ENCODE measurements around the gene TMSB4X. TPM values are rescaled to one million over a fixed set of nuclear protein-coding genes. Genes with fewer than 3 reads are reported as not detected.

Gene TMSB4X
- total and polyA plus RNA-seq, 2 of the 8 experiments (the other 6 are each of a cell fraction or from before 2014, with no cell fraction given), result 2,063 to 2,112 TPM

DNA sequence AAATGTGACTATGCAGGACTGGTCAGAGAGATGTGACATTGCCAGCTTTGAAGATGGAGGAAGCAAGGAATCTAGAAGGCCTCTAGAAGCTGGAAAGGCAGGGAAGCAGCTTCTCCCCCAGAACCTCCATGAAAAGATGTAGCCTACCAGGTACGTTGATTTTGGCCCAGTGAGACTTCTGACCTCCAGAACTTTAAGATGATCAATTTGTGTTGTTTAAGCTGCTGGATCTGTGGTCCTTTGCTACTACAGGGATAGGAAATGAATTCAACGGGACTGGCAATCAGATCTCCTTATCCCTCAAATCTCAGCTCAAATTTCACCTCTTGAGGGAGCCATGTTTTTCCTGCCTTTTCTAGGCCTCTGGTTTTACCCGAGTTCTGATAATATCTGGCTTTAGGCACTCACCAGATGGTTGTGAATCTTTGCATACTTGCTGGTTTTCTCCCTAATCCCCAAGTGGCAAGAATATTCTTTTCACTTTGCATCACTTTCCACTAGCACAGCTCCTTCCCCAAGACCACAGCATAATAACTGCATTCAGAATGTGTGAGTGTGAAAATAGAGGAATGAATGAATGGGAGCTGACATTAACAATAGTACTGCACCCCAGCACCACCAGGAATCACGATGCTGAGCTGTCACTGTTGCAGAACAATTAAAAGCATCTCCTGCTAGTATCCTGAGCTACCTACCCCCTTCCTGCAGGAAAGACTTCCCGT is 25.5 kb upstream of the TMSB4X start:
- Histone ChIP-seq H4K8ac (ENCODE audit: extremely low read depth, insufficient read depth, low read length) (no peak overlapping the region), H3K79me2 (ENCODE audit: control insufficient read depth in 1 of 2, insufficient read depth in 2 of 2, low read length in 2 of 2) (no peaks in the 10 kb centered on the region), H3K56ac (replicated peaks; ENCODE audit: insufficient read length, low read depth, low read length) (no peak overlapping the region), H3K27ac (ENCODE audit: low read depth, low read length) (no peak overlapping the region), H3K36me3 (ENCODE audit: control insufficient read depth in 2 of 4, insufficient read depth in 4 of 4, low read length in 3 of 4) (no peaks in the 10 kb centered on the region), H3K9me3 (ENCODE audit: insufficient read depth in 2 of 2, low read depth in 1 of 2, low read length in 1 of 2) (no peaks in the 10 kb centered on the region), H4K91ac (replicated peaks; ENCODE audit: insufficient read length, low read length) (no peak overlapping the region), H2BK20ac (ENCODE audit: low read length) (no peak overlapping the region), H2AK5ac (ENCODE audit: low read depth, low read length) (no peak overlapping the region), H3K4ac (replicated peaks; ENCODE audit: insufficient read length, low read depth, low read length) (no peak overlapping the region), H2BK120ac (replicated peaks; ENCODE audit: low read depth, low read length) (no peak overlapping the region), H2BK15ac (ENCODE audit: low read length) (no peak overlapping the region), H3K79me1 (ENCODE audit: low read depth, low read length) (no peaks in the 10 kb centered on the region), H2BK5ac (ENCODE audit: low read depth, low read length) (no peak overlapping the region), H3K4me3 (ENCODE audit: extremely low read depth in 1 of 4, insufficient read depth in 2 of 4, low read depth in 3 of 4, low read length in 4 of 4) (no peak overlapping the region), H3K23ac (ENCODE audit: insufficient read length) (no peak overlapping the region), H4K5ac (ENCODE audit: insufficient read length, low read depth, low read length) (no peak overlapping the region), H3K23me2 (ENCODE audit: low read depth, low read length) (no peaks in the 10 kb centered on the region), H3K4me2 (ENCODE audit: insufficient read depth in 1 of 2, low read depth in 2 of 2, low read length in 2 of 2) (no peak overlapping the region), H3K14ac (ENCODE audit: insufficient read length) (no peak overlapping the region), H3K18ac (ENCODE audit: extremely low read depth, low read length) (no peak overlapping the region), H2BK12ac (ENCODE audit: low read depth, low read length) (no peak overlapping the region), H3K4me1 (replicated peaks in 1 of 4; ENCODE audit: control insufficient read depth in 3 of 4, insufficient read depth in 4 of 4, low read length in 3 of 4) (peaks cover 0 to 7% (median 5%) of the 10 kb centered on the region in 4 experiments; a peak in 5 of 7 replicates), H4K20me1 (replicated peaks in 1 of 2; ENCODE audit: control insufficient read depth in 1 of 2, insufficient read depth in 2 of 2, low read length in 2 of 2) (no peaks in the 10 kb centered on the region), H3K9ac (replicated peaks in 1 of 4; ENCODE audit: extremely low read depth in 1 of 4, low read depth in 3 of 4, low read length in 3 of 4) (no peak overlapping the region), H2AFZ (ENCODE audit: low read length) (no peak overlapping the region), H3K27me3 (replicated peaks in 1 of 4; ENCODE audit: control insufficient read depth in 3 of 4, extremely low read depth in 1 of 4, insufficient read depth in 3 of 4, low read length in 3 of 4) (no peaks in the 10 kb centered on the region)
- FAIRE-seq, result no peak
- DNase-seq (ENCODE audit: low read depth in 1 of 2, low spot score in 2 of 2), result no peak
- ChIA-PET POLR2A (ENCODE audit: partially characterized antibody) (interaction anchor here (1.5 to 2.3 kb wide), 2 partner anchors 26 to 29 kb away, joined by 4 to 10 read pairs; partner anchors contain the start of gene TMSB4X), CTCF (ENCODE audit: partially characterized antibody) (interaction anchor here (0.8 to 1.5 kb wide), 6 partner anchors 19 to 582 kb away, joined by 3 read pairs; no protein-coding TSS in a partner anchor)
- 80% methylated on average over 4 of the region's 5 CpGs; no CpG with 5 or more reads in 1 of the 2 experiments for WGBS, 2 experiments (ENCODE audit: extremely low coverage in 1 of 2, insufficient coverage in 1 of 2, insufficient read length in 1 of 2, insufficient replicate concordance in 2 of 2, low coverage in 1 of 2, low lambda C conversion rate in 2 of 2, missing lambda C conversion rate in 1 of 2)
- no peak for TF ChIP-seq CHD1 (IDR thresholded peaks at IDR 0.05; ENCODE audit: low read depth, low read length)
- TF ChIP-seq BCL11A (IDR thresholded peaks at IDR 0.05; ENCODE audit: low read depth in 2 of 2, low read length in 2 of 2), result no peak
- no peak for TF ChIP-seq SIRT6 (IDR thresholded peaks at IDR 0.05; ENCODE audit: low read length)
- no peak for TF ChIP-seq NANOG (IDR thresholded peaks at IDR 0.05; ENCODE audit: insufficient read depth, low read depth, low read length, poor library complexity, severe bottlenecking)
- TF ChIP-seq EP300 (IDR thresholded peaks at IDR 0.05; ENCODE audit: borderline replicate concordance in 1 of 2, low read depth in 2 of 2, low read length in 2 of 2), result no peak
- TF ChIP-seq, protein P1, sequence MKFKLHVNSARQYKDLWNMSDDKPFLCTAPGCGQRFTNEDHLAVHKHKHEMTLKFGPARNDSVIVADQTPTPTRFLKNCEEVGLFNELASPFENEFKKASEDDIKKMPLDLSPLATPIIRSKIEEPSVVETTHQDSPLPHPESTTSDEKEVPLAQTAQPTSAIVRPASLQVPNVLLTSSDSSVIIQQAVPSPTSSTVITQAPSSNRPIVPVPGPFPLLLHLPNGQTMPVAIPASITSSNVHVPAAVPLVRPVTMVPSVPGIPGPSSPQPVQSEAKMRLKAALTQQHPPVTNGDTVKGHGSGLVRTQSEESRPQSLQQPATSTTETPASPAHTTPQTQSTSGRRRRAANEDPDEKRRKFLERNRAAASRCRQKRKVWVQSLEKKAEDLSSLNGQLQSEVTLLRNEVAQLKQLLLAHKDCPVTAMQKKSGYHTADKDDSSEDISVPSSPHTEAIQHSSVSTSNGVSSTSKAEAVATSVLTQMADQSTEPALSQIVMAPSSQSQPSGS (IDR thresholded peaks at IDR 0.05; ENCODE audit: low read length), result no peak
- no peak for TF ChIP-seq GTF2F1 (IDR thresholded peaks at IDR 0.05; ENCODE audit: borderline replicate concordance, low read depth, low read length)

Measured in H1 (cell line).